H1 (cell line): ENCODE measurements around the gene FGF6. TPM values are rescaled to one million over a fixed set of nuclear protein-coding genes. Genes with fewer than 3 reads are reported as not detected.

Experiments used
- HDAC2 ChIP-seq, 2 experiments: fragments of 300-600 bp in 1 of 2; sonication (generic) in 1 of 2; IDR thresholded peaks; 2 replicates each; pipeline ENCODE4 v1.6.1; 2011 to 2012; ENCODE audit warnings: low read depth in 2 of 2, low read length in 2 of 2, mild to moderate bottlenecking in 2 of 2, moderate library complexity in 2 of 2, borderline replicate concordance in 1 of 2, inconsistent platforms in 1 of 2
- SIX5 ChIP-seq: IDR thresholded peaks from 2 replicates; pipeline ENCODE4 v1.6.1; 2011; ENCODE audit warnings: mild to moderate bottlenecking, low read depth, low read length
- polyA plus RNA-seq, 7 experiments: library from polyadenylated mRNA; depleted of rRNA in 3 of 7; stranded (reverse) in 5 of 7; unstranded in 2 of 7; fragments of >200 nt in 5 of 7; fragments of 200-250 nt in 2 of 7; gene quantifications; 1 replicate in 5 of 7; 2 replicates in 1 of 7; 4 replicates in 1 of 7; pipeline versions ENCODE4 v1.2.1 to v1.2.3, GENCODE V29; 2011 to 2013; ENCODE audit warnings: missing spikeins in 2 of 7, mixed read lengths in 2 of 7
- total RNA-seq: library from RNA; stranded (reverse); fragmentation: NEBNext Ultra II Directional; extraction: Animal tissue kit (Norgen Biotek cat#: 25700); gene quantifications from 2 replicates; pipeline ENCODE4 v1.2.1, GENCODE V29; 2021

Gene FGF6
- total and polyA plus RNA-seq, 2 of the 8 experiments (the other 6 are each of a cell fraction or from before 2014, with no cell fraction given), result not detected

- 0 out of 4 replicates have a peak, but pooled peaks of 1 of the 2 experiments have one; percentile 11 for TF ChIP-seq HDAC2 (IDR thresholded peaks at IDR 0.05; ENCODE audit: borderline replicate concordance in 1 of 2, low read depth in 2 of 2, low read length in 2 of 2)
- no peak for TF ChIP-seq SIX5
- TF ChIP-seq, all 59 proteins: peak for 10
Measured at GRCh38 chr12:4450551-4451112, 5.0 kb upstream of the FGF6 start (continued).
